Measurements from ENCODE around the gene MLPH.

The MLPH gene

GRCh38 chr2:237456200-237456843, 30.7 kb upstream of the MLPH start:
- H3K4me2 ChIP-seq (ENCODE audit: low read length): no peak overlapping the region
- H3K27ac ChIP-seq (ENCODE audit: low read depth, low read length): no peak overlapping the region
- no peaks in the 10 kb centered on the region for H3K4me1 ChIP-seq (ENCODE audit: control insufficient read depth, low read length)
- H3K9me3 ChIP-seq (ENCODE audit: control insufficient read depth, insufficient read depth, low read length): no peaks in the 10 kb centered on the region
- TF ChIP-seq EZH2phosphoT487 (IDR thresholded peaks at IDR 0.05; ENCODE audit: borderline replicate concordance, low read length) (no peak), CTCF (IDR thresholded peaks at IDR 0.05; ENCODE audit: low read depth, low read length, poor library complexity, severe bottlenecking) (no peak)
- H3K27me3 ChIP-seq (ENCODE audit: control insufficient read depth, low read length): 0 out of 2 replicates have a peak, but pooled peaks cover 2% of the 10 kb centered on the region
- no peaks in the 10 kb centered on the region for H3K79me2 ChIP-seq (ENCODE audit: control insufficient read depth, low read length)
- no peaks in the 10 kb centered on the region for H4K20me1 ChIP-seq (ENCODE audit: control insufficient read depth, insufficient read depth, low read depth, low read length)
- H3K9me2 ChIP-seq (replicated peaks; ENCODE audit: control insufficient read depth, low read length): no peaks in the 10 kb centered on the region
- H3K36me3 ChIP-seq (ENCODE audit: control insufficient read depth, low read length): no peaks in the 10 kb centered on the region
- H3K4me3 ChIP-seq (ENCODE audit: low read length): no peak overlapping the region
- H3F3A ChIP-seq (ENCODE audit: control insufficient read depth, insufficient read depth): no peaks in the 10 kb centered on the region

- no peak overlapping the region for H3K27ac ChIP-seq (ENCODE audit: low read depth, low read length)
- no peaks in the 10 kb centered on the region for H3F3A ChIP-seq (ENCODE audit: control insufficient read depth, insufficient read depth)
- H3K9me2 ChIP-seq (replicated peaks; ENCODE audit: control insufficient read depth, low read length): no peaks in the 10 kb centered on the region
- H3K4me1 ChIP-seq (ENCODE audit: control insufficient read depth, low read length): no peaks in the 10 kb centered on the region
- no peak for TF ChIP-seq EZH2phosphoT487 (IDR thresholded peaks at IDR 0.05; ENCODE audit: borderline replicate concordance, low read length)
- no peak for TF ChIP-seq CTCF (IDR thresholded peaks at IDR 0.05; ENCODE audit: low read depth, low read length, poor library complexity, severe bottlenecking)
- H3K4me3 ChIP-seq (ENCODE audit: low read length): no peak overlapping the region
- no peak overlapping the region for H3K4me2 ChIP-seq (ENCODE audit: low read length)
- no peaks in the 10 kb centered on the region for H3K9me3 ChIP-seq (ENCODE audit: control insufficient read depth, insufficient read depth, low read length)
- no peaks in the 10 kb centered on the region for H3K79me2 ChIP-seq (ENCODE audit: control insufficient read depth, low read length)
- H3K36me3 ChIP-seq (ENCODE audit: control insufficient read depth, low read length): no peaks in the 10 kb centered on the region
- 0 out of 2 replicates have a peak, but pooled peaks cover 2% of the 10 kb centered on the region for H3K27me3 ChIP-seq (ENCODE audit: control insufficient read depth, low read length)
- no peaks in the 10 kb centered on the region for H4K20me1 ChIP-seq (ENCODE audit: control insufficient read depth, insufficient read depth, low read depth, low read length)
Observed at GRCh38 chr2:237457388-237457941, 29.6 kb upstream of the MLPH start.

GRCh38 chr2:237458519-237458918, 28.5 kb upstream of the MLPH start:
- Histone ChIP-seq H3K27ac (ENCODE audit: low read depth, low read length) (no peak overlapping the region), H3K4me2 (ENCODE audit: low read length) (no peak overlapping the region), H4K20me1 (ENCODE audit: control insufficient read depth, insufficient read depth, low read depth, low read length) (no peaks in the 10 kb centered on the region)

More at GRCh38 chr2:237458519-237458918, 28.5 kb upstream of the MLPH start:
- H3K4me3 ChIP-seq (ENCODE audit: low read length): no peak overlapping the region
- no peaks in the 10 kb centered on the region for H3K9me3 ChIP-seq (ENCODE audit: control insufficient read depth, insufficient read depth, low read length)
- no peak for TF ChIP-seq CTCF (IDR thresholded peaks at IDR 0.05; ENCODE audit: low read depth, low read length, poor library complexity, severe bottlenecking)
- no peak for TF ChIP-seq EZH2phosphoT487 (IDR thresholded peaks at IDR 0.05; ENCODE audit: borderline replicate concordance, low read length)
- H3K36me3 ChIP-seq (ENCODE audit: control insufficient read depth, low read length): no peaks in the 10 kb centered on the region
- no peaks in the 10 kb centered on the region for H3K9me2 ChIP-seq (replicated peaks; ENCODE audit: control insufficient read depth, low read length)
- H3K79me2 ChIP-seq (ENCODE audit: control insufficient read depth, low read length): no peaks in the 10 kb centered on the region
- no peaks in the 10 kb centered on the region for H3F3A ChIP-seq (ENCODE audit: control insufficient read depth, insufficient read depth)
- H3K27me3 ChIP-seq (ENCODE audit: control insufficient read depth, low read length): 0 out of 2 replicates have a peak, but pooled peaks cover 2% of the 10 kb centered on the region
- H3K4me1 ChIP-seq (ENCODE audit: control insufficient read depth, low read length): no peaks in the 10 kb centered on the region
